Fibroblast of skin of back (primary cell): ENCODE data around the gene NMB.
"Not testable (repeated sequence)": the region's sequence is repeated elsewhere in the genome, so short reads cannot be mapped to it uniquely, and the experiment has no call there.

ENCODE experiments used
- DNase-seq: peaks from one replicate; pipeline ENCODE4 v3.0.0-alpha.2; 2013

The NMB gene

DNA sequence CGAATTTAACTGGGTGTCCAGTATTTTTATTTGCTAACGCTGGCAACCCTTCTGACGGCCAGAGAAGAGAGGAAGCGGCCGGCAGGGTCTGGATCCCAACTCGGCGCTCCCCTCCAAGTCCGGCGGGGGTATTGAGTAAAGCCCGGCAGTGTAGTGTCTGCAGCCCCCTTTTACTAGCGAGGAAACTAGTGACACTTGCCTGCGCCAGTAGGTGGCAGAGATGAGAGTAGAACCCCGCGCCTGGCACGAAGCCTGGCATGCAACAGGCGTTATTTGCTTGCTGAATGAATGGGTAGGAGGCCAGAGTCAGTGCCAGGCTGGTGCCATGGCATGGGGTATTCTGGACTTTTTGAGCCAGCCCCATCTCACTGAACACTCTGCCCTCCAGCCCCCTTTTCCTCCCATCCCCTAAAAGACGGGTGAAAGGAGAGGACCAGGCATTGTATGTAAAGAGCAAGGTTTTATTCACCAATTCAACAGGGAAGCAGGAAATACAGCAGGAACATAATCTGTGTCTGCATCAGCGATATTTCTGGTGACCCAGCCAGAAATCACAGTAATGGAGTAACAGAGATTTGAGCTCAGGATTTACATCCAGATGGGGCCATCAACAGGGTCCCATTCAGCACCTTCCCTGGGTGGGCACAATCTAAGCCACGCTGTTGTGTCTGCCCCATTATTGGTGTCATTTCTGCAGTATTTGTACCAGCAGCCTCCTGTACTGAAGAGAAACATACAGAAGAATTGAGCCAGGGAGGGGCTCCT is 3.1 kb downstream of the NMB start:
- DNase-seq: peak; percentile 84

- peak; percentile 94 for DNase-seq
Measured at GRCh38 chr15:84653910-84654688, 3.9 kb downstream of the NMB start, which contains the start of gene WDR73. WDR73 (minus strand) TSS chr15:84654283; CDS start chr15:84654274, 9 bp downstream.

DNA sequence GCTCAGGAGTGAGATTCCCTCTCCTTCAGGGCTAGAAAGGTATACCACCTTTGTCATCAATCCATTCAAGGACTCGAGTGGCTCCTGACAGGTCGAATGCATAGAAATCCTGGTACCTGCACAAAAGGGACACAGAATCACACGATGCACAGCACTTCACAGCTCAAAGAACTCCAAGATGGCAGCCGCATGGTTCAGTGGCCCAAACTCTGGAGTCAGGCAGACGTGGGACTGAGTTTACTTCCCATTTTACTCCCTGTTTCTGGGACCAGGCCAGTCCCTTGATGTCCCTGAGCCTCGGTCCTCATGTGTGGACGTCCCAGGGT is 4.5 kb downstream of the NMB start:
- DNase-seq: no peak

DNA sequence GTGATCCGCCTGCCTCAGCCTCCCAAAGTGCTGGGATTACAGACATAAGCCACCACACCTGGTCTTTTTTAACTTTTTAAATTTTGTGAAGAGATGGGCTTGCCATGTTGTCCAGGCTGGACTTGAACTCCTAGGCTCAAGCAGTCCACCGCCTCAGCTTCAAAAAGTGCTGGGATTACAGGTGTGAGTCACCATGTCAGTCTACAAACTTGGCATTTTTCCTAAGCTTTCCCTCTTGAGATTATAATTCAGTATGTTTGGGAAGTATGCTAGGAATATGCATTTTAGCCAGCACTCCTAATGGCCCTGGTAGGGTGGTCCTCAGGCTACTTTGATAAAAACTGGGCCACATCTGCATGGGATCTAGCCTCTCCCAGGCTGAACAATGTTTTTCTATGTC is 8.3 kb downstream of the NMB start:
- DNase-seq: peak; percentile 37

DNA sequence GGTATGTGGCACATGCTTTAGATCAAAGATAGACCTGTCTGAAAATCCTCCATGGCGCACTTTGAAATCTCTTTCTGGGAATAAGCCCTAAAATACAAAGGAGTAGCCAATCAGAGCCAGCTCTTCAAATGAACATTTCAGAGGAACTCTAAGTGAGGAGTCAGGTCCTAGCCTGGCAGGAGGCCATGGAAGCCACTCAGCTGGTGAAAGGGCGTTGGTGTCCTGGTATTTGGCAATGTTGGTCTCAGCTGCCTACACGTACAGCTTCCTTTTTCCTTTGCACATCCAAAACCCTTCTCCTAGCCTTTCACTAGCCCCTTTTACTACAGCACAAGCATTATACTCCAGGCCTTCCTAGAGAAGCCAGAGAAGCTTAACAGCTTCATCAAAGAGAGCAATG is 9.5 kb downstream of the NMB start:
- DNase-seq: no peak

DNA sequence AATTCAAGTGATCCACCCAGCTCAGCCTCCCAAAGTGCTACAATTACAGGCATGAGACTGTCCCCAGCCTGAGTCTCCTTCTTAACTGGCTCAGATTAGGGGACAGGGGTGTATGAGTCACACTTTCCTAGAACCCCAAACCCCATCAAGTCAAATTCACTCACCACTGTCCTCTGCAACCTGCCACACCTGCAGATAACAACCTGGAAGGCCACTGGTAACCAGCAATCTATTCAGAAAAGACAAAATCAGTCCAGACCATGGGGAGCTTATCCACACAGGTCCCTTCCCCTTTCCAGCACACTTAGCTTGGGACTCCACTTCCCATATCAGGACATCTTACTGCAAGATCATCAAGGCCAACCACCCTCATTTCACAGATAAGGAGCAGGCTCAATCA is 10.3 kb downstream of the NMB start:
- DNase-seq: no peak

DNA sequence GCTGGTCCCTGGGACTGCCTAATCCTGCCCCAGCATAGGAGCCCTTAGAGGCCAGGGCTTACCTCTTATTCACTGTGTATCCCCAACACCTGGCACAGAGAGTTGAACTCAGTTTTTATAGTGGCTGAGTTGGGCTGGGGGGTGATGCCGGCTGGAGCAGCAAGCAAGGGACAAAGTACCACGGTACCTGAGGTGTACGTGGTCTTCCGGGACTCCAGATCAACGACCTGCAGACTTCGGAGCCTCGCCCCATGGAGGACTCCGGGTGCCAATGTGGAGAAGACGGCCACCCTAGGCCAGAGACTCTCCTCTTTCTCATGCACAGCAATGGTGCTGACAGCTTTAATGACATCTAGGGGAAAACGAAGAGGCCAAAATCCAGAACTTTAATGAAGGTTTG is 12.0 kb downstream of the NMB start:
- no peak for DNase-seq

DNA sequence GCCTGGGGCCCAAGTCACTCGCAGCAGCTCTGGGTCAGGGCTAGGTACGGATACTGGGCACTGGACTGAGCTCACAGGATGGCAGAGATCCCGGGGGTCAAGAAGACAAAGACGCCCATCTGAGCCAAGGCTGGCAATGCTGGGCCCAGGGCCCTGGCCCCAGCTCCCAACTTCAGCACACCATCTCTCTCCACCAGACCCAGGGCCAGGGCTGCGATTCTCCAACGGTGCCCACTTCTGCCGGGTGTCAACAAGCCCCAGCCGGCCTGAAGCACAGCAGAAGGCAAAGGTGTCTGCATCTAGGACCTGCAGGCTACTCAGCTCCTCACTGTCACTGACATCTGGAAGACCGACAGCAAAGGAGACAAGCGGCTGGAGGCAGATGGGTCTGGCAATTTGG is 12.5 kb downstream of the NMB start:
- DNase-seq: no peak

DNA sequence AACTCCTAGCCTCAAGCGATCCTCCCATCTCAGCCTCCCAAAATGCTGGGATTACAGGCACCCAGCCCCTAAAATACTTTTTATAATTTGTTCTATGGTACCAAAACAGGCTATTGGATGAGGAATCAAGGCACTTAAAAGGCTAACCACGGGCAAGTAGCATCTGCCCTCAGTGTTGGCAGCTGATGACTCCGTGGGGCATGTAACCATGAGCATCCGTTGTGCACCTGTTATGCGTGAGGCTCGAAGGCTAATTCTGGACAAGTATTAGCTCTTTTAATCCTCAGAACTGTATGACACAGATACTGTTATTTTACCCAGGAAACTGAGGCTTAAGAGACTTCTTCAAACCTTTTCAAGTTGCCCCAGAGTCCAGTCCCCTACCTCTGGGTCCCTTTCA is 14.2 kb downstream of the NMB start:
- no peak for DNase-seq

DNA sequence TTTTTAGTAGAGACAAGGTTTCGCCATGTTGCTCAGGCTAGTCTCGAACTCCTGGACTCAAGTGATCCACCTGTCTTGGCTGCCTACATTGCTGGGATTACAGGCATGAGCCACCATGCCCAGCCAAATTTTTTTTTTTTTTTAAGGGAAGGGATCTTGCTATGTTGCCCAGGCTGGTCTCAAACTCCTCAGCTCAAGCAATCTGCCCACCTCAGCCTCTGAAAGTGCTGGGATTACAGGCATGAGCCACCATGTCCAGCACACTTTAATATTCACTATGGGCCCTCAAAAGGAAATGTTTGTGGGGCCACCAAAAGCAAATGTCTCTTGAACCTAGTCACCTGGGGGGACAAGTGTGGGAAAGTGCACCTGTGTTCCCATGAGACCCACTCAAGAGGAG is 15.4 kb downstream of the NMB start:
- DNase-seq: not testable (repeated sequence)

- DNase-seq: not testable (repeated sequence)
Measured at GRCh38 chr15:84641871-84642270, 16.1 kb downstream of the NMB start.

DNA sequence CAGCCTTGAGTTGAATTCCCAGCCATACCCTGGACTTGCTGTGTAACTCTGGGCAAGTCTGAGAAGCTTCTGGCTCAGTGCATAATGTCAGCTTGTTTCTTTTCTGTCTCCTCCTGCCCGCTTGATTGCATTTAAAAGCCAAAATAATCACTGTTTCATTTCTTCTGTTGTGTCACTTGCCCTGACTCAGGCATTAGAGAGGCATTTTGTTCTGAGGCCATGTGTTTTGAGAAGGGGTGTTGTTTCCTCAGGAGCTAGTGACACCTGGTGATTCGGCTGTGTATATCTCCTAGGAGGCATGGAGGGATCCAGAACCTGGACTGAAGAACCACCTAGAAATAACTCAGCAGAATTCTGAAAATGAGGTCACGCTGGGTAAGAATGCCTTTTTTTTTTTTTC is 19.9 kb downstream of the NMB start:
- no peak for DNase-seq

GRCh38 chr15:84634228-84634837 is 23.7 kb downstream of the NMB start:
- no peak for DNase-seq

GRCh38 chr15:84633311-84634227 is 24.4 kb downstream of the NMB start:
- DNase-seq: peak; percentile 75

DNA sequence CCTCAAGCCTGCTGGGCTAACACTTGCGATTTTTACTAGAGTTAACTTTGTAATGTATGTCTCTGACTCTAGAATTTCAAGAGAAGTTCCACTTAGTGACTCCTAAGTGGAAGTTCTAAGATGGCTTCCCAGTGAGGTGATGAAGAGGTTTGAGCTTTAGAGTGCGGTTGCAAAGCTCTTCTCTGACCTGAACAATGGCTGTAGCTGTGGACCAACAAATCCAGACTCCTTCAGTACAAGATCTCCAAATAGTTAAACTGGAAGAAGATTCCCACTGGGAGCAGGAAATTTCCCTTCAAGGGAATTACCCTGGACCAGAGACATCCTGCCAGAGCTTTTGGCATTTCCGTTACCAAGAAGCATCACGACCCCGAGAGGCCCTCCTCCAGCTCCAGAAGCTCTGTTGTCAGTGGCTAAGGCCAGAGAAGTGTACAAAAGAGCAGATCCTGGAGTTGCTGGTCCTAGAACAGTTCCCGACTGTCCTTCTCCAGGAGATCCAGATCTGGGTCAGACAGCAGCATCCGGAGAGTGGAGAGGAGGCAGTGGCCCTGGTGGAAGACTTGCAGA is 26.2 kb downstream of the NMB start:
- DNase-seq: peak; percentile 13

DNA sequence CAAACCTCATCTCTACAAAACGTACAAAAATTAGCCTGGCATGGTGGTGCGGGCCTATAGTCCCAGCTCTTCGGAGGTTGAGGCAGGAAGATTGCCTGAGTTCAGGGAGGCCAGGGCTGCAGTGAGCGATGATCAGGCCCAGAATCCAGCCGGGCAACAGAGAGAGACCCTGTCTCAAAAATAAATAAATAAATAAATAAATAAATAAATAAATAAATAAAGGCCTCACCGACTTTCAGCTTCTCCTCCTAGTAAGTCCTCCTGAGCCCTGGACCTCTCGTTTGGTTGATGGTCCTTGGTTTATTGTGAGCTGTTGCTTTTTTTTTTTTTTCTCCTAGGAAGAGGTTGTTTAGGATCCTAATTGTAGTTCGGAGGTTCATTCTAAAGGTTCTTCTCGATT is 29.0 kb downstream of the NMB start:
- no peak for DNase-seq

DNA sequence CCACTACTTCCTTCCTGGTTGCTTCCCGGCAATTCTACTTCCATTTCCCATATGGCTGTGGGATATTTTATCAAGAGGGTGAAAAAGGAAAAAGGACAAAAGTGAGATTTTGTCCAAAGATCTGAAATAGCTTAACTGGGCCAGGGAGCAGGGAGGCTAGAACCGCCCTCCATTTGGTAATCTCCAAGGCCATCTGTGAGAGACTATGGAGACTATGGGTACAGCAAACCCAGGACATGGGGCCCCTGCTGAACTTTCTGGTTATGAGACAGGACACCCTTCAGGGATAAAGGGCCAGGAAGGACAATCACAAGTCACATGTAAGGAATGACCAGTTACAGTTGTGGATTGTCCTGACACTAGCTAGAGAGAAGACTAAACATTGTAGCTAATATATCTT is 32.9 kb downstream of the NMB start:
- DNase-seq: no peak

DNA sequence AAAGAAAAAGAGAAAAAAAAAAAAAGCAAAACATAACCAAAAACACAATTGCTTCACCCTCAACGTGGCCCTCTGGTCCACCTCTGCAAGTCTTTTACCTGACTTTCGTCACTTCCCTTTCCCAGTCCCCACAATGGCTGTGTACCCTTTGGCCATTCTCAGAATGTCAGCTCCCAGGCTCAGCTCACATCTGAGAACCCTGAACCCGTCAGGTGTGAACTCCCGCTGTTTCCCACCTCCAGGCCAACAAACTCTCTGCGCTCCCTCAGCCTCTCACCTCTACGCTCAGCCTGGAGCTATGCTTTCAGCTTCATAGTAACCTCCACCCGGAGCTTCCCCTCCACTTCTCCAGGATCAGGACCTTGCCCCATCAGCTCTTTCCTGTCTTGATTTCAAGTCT is 33.6 kb downstream of the NMB start:
- DNase-seq: no peak

DNA sequence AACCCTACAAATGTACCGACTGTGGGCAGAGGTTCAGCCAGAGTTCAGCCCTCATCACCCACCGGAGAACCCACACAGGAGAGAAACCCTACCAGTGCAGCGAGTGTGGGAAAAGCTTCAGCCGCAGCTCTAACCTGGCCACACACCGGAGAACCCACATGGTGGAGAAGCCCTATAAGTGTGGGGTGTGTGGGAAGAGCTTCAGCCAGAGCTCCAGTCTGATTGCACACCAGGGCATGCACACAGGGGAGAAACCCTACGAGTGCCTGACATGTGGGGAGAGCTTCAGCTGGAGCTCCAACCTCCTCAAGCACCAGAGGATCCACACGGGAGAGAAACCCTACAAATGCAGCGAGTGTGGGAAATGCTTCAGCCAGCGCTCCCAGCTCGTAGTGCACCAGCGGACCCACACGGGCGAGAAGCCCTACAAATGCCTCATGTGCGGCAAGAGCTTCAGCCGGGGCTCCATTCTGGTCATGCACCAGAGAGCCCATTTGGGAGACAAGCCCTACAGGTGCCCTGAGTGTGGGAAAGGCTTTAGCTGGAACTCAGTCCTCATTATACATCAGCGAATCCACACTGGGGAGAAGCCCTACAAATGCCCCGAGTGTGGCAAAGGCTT is 36.5 kb downstream of the NMB start:
- no peak for DNase-seq

GRCh38 chr15:84620626-84621025 is 37.4 kb downstream of the NMB start:
- DNase-seq: no peak

- no peak for DNase-seq
Measured at GRCh38 chr15:84616235-84616634, 41.8 kb downstream of the NMB start.

DNA sequence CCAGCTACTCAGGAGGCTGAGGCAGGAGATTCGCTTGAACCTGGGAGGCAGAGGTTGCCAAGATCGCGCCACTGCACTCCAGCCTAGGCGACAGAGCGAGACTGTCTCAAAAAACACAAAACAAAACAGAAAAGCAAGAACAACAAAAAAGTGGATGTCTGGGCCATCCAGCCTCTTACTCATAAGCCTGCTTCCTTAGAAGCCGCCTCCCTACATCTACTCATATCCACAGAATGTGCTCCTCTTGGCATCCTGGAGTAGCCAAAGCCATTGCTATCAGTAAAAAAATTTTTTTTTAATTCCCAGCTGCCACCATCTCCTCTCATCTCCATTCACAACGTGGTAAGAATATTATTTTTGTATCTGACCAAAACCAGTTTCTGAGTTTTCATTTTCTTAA is 46.4 kb downstream of the NMB start:
- peak; percentile 39 for DNase-seq
